ACHN (cell line): ENCODE data around the gene CTAGE8.
"Not testable (repeated sequence)": the region's sequence is repeated elsewhere in the genome, so short reads cannot be mapped to it uniquely, and the experiment has no call there.

ENCODE experiments used
- DNase-seq: peaks from one replicate; pipeline ENCODE4 v3.0.0-alpha.2; 2015
- in situ Hi-C: cut with HindIII; loops from 2 replicates; pipeline ENCODE4 v1.10.0; 2017; ENCODE audit warnings: low sequenced_read_pairs, low pct_ligation_motif_present, low pct_unique_long_range_greater_than_20kb

CTAGE8 gene

GRCh38 chr7:144217200-144217599 is 51.9 kb downstream of the CTAGE8 start:
- DNase-seq, in situ Hi-C loops: not testable (repeated sequence)
